ENCODE results near the gene RTF1.

DNA sequence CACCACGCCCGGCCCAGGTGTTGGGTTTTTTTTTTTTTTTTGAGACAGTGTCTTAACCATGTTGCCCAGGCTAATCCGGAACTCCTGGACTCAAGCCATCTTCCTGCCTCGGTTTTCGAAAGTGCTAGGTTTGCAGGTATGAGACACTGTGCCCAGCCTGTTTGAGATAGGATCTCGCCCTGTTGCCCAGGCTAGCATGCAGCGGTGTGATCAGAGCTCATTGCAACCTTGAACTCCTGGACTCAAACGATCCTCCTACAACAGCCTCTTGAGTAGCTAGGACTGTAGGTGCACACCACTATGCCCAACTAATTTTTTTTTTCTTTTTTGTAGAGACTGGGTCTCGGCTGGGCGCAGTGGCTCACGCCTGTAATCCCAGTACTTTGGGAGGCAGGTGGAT is 56.5 kb downstream of the RTF1 start:
- TF ChIP-seq, protein P1, sequence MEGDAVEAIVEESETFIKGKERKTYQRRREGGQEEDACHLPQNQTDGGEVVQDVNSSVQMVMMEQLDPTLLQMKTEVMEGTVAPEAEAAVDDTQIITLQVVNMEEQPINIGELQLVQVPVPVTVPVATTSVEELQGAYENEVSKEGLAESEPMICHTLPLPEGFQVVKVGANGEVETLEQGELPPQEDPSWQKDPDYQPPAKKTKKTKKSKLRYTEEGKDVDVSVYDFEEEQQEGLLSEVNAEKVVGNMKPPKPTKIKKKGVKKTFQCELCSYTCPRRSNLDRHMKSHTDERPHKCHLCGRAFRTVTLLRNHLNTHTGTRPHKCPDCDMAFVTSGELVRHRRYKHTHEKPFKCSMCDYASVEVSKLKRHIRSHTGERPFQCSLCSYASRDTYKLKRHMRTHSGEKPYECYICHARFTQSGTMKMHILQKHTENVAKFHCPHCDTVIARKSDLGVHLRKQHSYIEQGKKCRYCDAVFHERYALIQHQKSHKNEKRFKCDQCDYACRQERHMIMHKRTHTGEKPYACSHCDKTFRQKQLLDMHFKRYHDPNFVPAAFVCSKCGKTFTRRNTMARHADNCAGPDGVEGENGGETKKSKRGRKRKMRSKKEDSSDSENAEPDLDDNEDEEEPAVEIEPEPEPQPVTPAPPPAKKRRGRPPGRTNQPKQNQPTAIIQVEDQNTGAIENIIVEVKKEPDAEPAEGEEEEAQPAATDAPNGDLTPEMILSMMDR (IDR thresholded peaks at IDR 0.05): no peak
- TF ChIP-seq POLR2A (IDR thresholded peaks at IDR 0.05) (no peak), POLR2AphosphoS5 (IDR thresholded peaks at IDR 0.05) (no peak)

All from upper lobe of left lung (tissue), 4 donors.